LHCN-M2 (cell line): ENCODE results near the gene SEMG2. TPM values are rescaled to one million over a fixed set of nuclear protein-coding genes. Genes with fewer than 3 reads are reported as not detected.

Experiments used
- DNase-seq: peaks from one replicate; pipeline ENCODE4 v3.0.0-alpha.2; 2012; ENCODE audit warnings: low read depth
- polyA plus RNA-seq: library from polyadenylated mRNA; unstranded; fragments of >200 nt; gene quantifications from one replicate; pipeline ENCODE4 v1.2.1, GENCODE V29; 2012; ENCODE audit warnings: missing spikeins
- total RNA-seq: library from RNA; depleted of rRNA; stranded (reverse); fragments of >200 nt; gene quantifications from 2 replicates; pipeline ENCODE4 v1.2.3, GENCODE V29; 2014; rRNA removed

The SEMG2 gene
- not detected in 2 replicates for total RNA-seq
- not detected for polyA plus RNA-seq

GRCh38 chr20:45221076-45221475 lies at the start of gene SEMG2:
SEMG2 (plus strand) TSS chr20:45221373; CDS start chr20:45221390, 17 bp downstream.
- DNase-seq = no peak

DNA sequence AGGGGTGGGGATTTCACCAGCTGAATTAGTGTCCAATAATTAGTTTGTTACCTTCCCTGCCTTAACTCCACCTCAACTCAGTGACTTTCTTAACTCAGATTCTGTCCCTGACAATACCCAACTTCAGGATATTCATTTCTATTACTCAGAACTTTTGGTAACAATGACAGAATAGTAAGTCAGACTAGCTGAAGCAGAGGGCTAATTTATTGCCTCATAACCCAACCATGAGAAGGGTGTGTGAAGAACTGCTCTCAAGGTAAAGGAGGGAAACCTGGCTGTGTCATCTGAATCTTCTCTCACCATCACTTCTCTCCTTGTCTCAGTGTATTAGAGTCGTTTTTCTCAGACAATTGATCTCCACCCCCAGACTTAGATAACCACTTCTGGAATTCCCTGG lies 47.7 kb upstream of the SEMG2 start:
- no peak for DNase-seq

GRCh38 chr20:45174434-45175364 lies 46.5 kb upstream of the SEMG2 start, which contains the start of gene PI3:
PI3 (plus strand) TSS chr20:45174902; CDS start chr20:45174923, 21 bp downstream.
- no peak for DNase-seq

DNA sequence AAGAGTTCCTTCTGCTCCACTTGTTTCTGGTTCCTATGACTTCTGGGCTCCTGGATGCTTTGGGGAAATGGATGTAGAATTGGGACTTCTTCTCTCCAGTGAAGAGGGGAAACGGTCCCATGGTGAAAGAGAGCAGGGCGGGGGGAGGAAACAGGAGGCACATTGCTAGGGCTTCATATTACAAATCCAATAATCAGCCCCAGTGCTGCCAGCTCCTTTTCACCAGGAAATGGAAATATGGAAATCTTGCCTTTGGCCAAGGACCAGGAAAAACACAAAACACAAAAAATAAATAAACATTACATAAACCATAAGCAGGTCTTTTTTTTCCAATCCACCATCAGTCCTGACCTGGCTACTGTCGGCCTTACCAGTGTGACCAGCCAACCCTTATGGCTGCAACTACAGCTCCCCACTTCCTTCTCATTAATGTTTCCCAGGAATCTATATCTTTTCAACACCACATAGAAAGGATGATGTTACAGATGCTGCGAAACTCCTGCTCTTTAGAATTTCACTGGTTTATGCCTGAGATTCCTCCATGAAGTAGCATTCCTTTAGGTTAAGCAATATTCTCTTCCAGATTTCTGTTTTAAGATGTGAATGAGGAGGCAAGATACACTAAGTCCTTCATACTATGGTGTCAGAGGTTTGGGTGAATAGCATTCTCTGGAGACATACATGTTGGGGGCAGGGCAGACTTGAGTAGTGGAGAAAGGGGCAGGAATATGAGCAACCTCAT lies 44.5 kb upstream of the SEMG2 start:
- no peak for DNase-seq

DNA sequence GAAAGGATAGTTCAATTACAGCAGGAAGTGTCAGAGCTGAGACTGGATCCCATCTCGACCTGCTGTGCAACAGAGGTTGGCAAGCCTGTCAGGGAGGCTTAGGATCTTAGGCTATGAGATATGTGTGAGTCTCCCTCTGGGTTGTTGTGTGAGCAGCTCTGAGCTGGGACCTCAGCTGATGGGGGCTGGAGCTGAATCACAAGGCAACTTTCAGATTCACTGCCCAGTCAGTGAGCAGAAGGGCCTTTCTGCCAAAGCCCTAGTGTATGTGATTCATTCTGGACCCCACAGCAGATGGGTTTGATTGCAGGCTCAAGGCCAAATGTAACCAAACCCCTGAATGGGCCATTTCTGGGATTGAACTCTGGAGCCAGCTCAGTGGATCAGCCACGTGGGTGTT lies 42.0 kb upstream of the SEMG2 start:
- DNase-seq = no peak

GRCh38 chr20:45181639-45182038 lies 39.5 kb upstream of the SEMG2 start:
- no peak for DNase-seq

DNA sequence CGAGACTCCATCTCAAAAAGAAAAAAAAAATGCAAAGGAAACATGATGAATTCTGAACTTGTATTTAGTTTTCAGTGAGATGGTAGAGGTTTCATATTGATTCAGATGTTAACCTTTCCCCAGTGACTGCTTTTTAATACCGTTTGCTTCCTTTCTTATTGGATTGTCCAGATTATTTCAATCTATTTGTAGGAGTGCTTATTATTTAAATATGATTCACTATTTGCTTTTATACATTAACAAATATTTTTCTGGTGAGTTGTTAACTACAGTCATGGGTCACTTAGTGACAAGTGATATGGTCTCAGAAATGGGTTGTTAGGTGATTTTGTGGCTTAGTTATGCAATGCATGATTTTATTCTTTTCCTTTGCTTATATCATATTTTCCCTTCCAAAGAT lies 38.1 kb upstream of the SEMG2 start:
- DNase-seq = no peak

GRCh38 chr20:45187693-45188092 lies 33.5 kb upstream of the SEMG2 start:
- DNase-seq = peak; percentile 3

DNA sequence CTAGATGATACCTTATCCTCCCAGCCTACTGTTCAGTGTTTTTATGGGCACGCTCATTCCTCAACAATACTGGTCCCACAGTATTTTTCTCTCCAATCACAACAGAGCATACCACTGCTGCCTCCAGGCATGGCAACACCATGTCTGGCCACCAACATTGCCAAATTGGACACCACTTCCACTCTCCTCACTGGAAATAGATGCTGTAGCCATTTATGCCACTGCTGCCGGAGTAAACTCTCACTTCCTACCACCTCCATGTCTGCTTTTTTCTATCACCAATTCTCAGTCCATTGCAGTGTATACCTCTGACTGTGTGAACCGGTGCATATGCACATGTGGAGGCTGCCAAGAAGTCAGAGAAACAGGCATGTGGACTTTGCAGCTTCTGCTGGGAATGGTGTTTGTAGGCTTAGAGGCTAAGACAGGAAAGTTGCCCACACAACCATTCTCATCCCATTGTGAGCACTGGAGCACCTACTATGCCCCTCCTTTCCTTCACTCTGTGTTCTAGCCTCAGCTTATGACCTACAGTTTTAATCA lies 32.0 kb upstream of the SEMG2 start:
- no peak for DNase-seq

DNA sequence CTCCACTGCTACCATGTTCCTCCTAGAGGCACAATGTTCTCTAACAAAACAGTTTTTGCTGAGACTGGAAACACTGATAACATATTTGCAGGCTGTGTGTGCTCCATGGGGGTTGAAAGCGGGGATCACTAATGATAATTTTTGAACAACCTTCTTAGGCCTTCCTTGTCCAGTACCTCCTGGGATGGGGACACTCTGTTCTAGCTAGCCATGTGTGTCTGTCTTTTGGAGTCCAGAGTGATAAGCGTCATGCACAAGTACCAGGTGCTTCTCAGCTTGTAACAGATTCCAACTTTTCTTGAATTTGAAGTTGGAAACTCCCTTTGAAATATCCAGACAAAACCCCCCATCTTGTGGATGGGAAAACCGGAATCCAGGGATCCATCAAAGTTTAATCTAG lies 31.3 kb upstream of the SEMG2 start:
- no peak for DNase-seq

- DNase-seq = no peak
These were observed 29.2 kb upstream of the SEMG2 start for GRCh38 chr20:45191926-45192325.

DNA sequence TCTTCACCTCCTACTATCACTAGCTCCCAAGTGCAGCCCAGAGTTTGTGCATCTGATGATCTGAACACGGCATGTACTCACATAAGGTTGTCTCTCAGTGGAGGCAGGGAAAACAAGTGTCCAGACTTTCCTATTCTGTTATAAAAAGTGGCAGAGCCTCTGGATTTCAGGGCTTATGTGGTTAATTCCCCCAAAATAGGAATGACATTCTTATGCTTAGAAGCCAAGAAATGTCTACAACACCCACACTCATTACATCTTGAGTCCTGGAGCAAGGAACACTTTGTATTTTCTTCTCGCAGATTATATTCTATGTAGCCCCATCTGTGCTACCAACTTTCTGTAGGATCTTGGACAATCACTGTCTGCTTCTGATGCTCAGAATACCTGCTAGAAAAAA lies 27.8 kb upstream of the SEMG2 start:
- no peak for DNase-seq

- DNase-seq = no peak
These were observed 14.4 kb upstream of the SEMG2 start, which contains the start of gene SEMG1 for GRCh38 chr20:45206725-45207124. SEMG1 (plus strand) TSS chr20:45207033; CDS start chr20:45207054, 21 bp downstream.

- no peak for DNase-seq
These were observed 11.2 kb upstream of the SEMG2 start for GRCh38 chr20:45209924-45210323.

- DNase-seq = no peak
These were observed 9.4 kb upstream of the SEMG2 start for GRCh38 chr20:45211569-45212474.

DNA sequence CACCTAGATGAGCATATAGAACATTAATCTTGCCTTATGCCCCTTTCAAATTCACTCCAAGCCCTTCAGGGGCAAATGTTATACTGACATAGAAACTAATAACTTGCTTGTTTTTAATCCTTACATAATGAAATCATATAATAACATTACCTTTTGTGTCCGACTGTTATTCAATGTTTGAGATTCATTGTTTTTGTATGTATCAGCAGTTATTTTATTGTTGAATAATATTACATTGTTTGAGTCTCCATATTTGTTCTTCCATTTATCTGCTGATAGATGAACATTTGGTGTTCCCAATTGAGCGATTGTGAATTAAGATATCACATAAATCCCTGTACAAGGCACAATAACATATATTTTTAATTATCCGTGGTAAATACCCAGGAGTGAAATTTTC lies 8.3 kb upstream of the SEMG2 start:
- DNase-seq = no peak

- no peak for DNase-seq
These were observed 3.0 kb upstream of the SEMG2 start for GRCh38 chr20:45218124-45218523.

GRCh38 chr20:45218636-45219035 lies 2.5 kb upstream of the SEMG2 start:
- DNase-seq = no peak

GRCh38 chr20:45223136-45223535 lies 2.0 kb downstream of the SEMG2 start:
- DNase-seq = no peak

DNA sequence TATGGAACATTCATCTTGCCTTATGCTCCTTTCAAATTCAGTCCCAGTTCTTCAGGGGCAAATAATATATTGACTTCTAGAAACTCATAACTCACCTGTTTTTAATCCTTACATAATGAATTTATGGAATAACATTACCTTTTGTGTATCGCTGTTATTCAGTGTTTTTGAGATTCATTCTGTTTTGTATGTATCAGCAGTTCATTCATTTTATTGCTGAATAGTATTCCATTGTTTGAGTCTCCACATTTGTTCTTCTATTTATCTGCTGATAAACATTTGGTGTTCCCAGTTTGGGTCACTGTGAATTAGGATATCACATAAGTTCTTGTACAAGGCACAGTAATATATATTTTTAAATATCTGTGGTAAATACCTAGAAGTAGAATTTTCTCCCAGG lies 5.1 kb downstream of the SEMG2 start:
- no peak for DNase-seq
